ENCODE data around the gene SEMA3A. TPM values are rescaled to one million over a fixed set of nuclear protein-coding genes. Genes with fewer than 3 reads are reported as not detected.

Gene SEMA3A
- total RNA-seq, 4 donors from 2014 or later, result 0.15 to 4.6 (median 0.69) TPM

- H3K27ac ChIP-seq, result no peak overlapping the region
- peaks cover 0 to 13% (median 3%) of the 10 kb centered on the region in 3 donors for H3K4me1 ChIP-seq
- no peaks in the 10 kb centered on the region for H3K9me3 ChIP-seq
- no peaks in the 10 kb centered on the region for H3K36me3 ChIP-seq
- no peak for DNase-seq
- 53 to 89% methylated on average over 2 of the region's 2 CpGs for WGBS, 2 donors
- H3K4me3 ChIP-seq, result no peak overlapping the region
- no peak for TF ChIP-seq CTCF (IDR thresholded peaks at IDR 0.05)
- no peak for TF ChIP-seq POLR2A (IDR thresholded peaks at IDR 0.05)
- no peaks in the 10 kb centered on the region for H3K27me3 ChIP-seq
- intact Hi-C loops (cut with DNase I), result no loop called here
Measured at GRCh38 chr7:84108787-84109186, 85.8 kb downstream of the SEMA3A start.

GRCh38 chr7:84108119-84108518 is 86.5 kb downstream of the SEMA3A start:
- intact Hi-C loops (cut with DNase I), result no loop called here
- no peak for DNase-seq
- H3K27me3 ChIP-seq, result no peaks in the 10 kb centered on the region
- H3K27ac ChIP-seq, result no peak overlapping the region
- no peak for TF ChIP-seq CTCF (IDR thresholded peaks at IDR 0.05)
- TF ChIP-seq POLR2A (IDR thresholded peaks at IDR 0.05), result no peak
- H3K4me3 ChIP-seq, result no peak overlapping the region
- WGBS, 2 donors, result 75 to 87% methylated on average over 1 of the region's 1 CpG
- no peaks in the 10 kb centered on the region for H3K36me3 ChIP-seq
- H3K9me3 ChIP-seq, result no peaks in the 10 kb centered on the region
- H3K4me1 ChIP-seq, result peaks cover 0 to 7% (median 0%) of the 10 kb centered on the region in 3 donors

- intact Hi-C loops (cut with DNase I), result no loop called here
- no peak for DNase-seq
- no peak overlapping the region for H3K4me3 ChIP-seq
- H3K27me3 ChIP-seq, result no peaks in the 10 kb centered on the region
- H3K36me3 ChIP-seq, result no peaks in the 10 kb centered on the region
- no peaks in the 10 kb centered on the region for H3K4me1 ChIP-seq
- H3K9me3 ChIP-seq, result no peaks in the 10 kb centered on the region
- TF ChIP-seq POLR2A (IDR thresholded peaks at IDR 0.05), result no peak
- TF ChIP-seq CTCF (IDR thresholded peaks at IDR 0.05), result no peak
- no peak overlapping the region for H3K27ac ChIP-seq
- WGBS, 2 donors, result 68 to 76% methylated on average over 2 of the region's 2 CpGs
Measured at GRCh38 chr7:84107259-84107658, 87.3 kb downstream of the SEMA3A start.

GRCh38 chr7:84106291-84106690 is 88.3 kb downstream of the SEMA3A start:
- no peak overlapping the region for H3K4me3 ChIP-seq
- no peaks in the 10 kb centered on the region for H3K36me3 ChIP-seq
- TF ChIP-seq POLR2A (IDR thresholded peaks at IDR 0.05) (no peak), CTCF (IDR thresholded peaks at IDR 0.05) (no peak)
- H3K9me3 ChIP-seq, result no peaks in the 10 kb centered on the region
- no peak overlapping the region for H3K27ac ChIP-seq
- intact Hi-C loops (cut with DNase I), result no loop called here
- H3K27me3 ChIP-seq, result no peaks in the 10 kb centered on the region
- H3K4me1 ChIP-seq, result no peaks in the 10 kb centered on the region
- no peak for DNase-seq
- 80 to 89% methylated on average over 3 of the region's 3 CpGs for WGBS, 2 donors

GRCh38 chr7:84105586-84105985 is 89.0 kb downstream of the SEMA3A start:
- no peak overlapping the region for H3K4me3 ChIP-seq
- no peaks in the 10 kb centered on the region for H3K27me3 ChIP-seq
- no peak for DNase-seq
- H3K27ac ChIP-seq, result no peak overlapping the region
- TF ChIP-seq POLR2A (IDR thresholded peaks at IDR 0.05), result no peak
- TF ChIP-seq CTCF (IDR thresholded peaks at IDR 0.05), result no peak
- 36 to 39% methylated on average over 1 of the region's 1 CpG for WGBS, 2 donors
- intact Hi-C loops (cut with DNase I), result no loop called here
- no peaks in the 10 kb centered on the region for H3K9me3 ChIP-seq
- no peaks in the 10 kb centered on the region for H3K36me3 ChIP-seq
- H3K4me1 ChIP-seq, result no peaks in the 10 kb centered on the region

Data from esophagus squamous epithelium (tissue), 5 donors.